GM19238 (cell line): Measurements from ENCODE around the gene CLASP2.

ENCODE experiments used
- DNase-seq: peaks from one replicate; pipeline ENCODE4 v3.0.0; 2011; ENCODE audit warnings: low spot score; ENCODE audit not compliant: insufficient read length

CLASP2 gene

GRCh38 chr3:33636125-33636850 lies 81.8 kb downstream of the CLASP2 start:
- DNase-seq, result no peak

- no peak for DNase-seq
These were observed 83.8 kb downstream of the CLASP2 start for GRCh38 chr3:33634262-33634661.

GRCh38 chr3:33629219-33629618 lies 88.8 kb downstream of the CLASP2 start:
- no peak for DNase-seq

- no peak for DNase-seq
These were observed 93.3 kb downstream of the CLASP2 start for GRCh38 chr3:33624756-33625155.

GRCh38 chr3:33613041-33613440 lies 105.0 kb downstream of the CLASP2 start:
- no peak for DNase-seq

- no peak for DNase-seq
These were observed 105.4 kb downstream of the CLASP2 start for GRCh38 chr3:33612607-33613006.

- no peak for DNase-seq
These were observed 115.2 kb downstream of the CLASP2 start for GRCh38 chr3:33602829-33603228.

GRCh38 chr3:33597257-33597689 lies 120.8 kb downstream of the CLASP2 start:
- no peak for DNase-seq

- DNase-seq, result no peak
These were observed 125.1 kb downstream of the CLASP2 start for GRCh38 chr3:33592999-33593398.

- DNase-seq, result no peak
These were observed 127.5 kb downstream of the CLASP2 start for GRCh38 chr3:33590541-33590940.

GRCh38 chr3:33586402-33586801 lies 131.7 kb downstream of the CLASP2 start:
- no peak for DNase-seq

- DNase-seq, result no peak
These were observed 135.8 kb downstream of the CLASP2 start for GRCh38 chr3:33582234-33582633.

- DNase-seq, result no peak
These were observed 136.4 kb downstream of the CLASP2 start for GRCh38 chr3:33581666-33582065.

GRCh38 chr3:33579840-33580239 lies 138.2 kb downstream of the CLASP2 start:
- DNase-seq, result no peak

GRCh38 chr3:33579178-33579510 lies 138.9 kb downstream of the CLASP2 start:
- DNase-seq, result no peak

GRCh38 chr3:33578325-33579177 lies 139.5 kb downstream of the CLASP2 start:
- no peak for DNase-seq

- DNase-seq, result no peak
These were observed 140.5 kb downstream of the CLASP2 start for GRCh38 chr3:33577588-33577987.

- DNase-seq, result no peak
These were observed 140.9 kb downstream of the CLASP2 start for GRCh38 chr3:33577173-33577572.

- DNase-seq, result no peak
These were observed 142.7 kb downstream of the CLASP2 start for GRCh38 chr3:33575311-33575710.

- DNase-seq, result no peak
These were observed 160.2 kb downstream of the CLASP2 start for GRCh38 chr3:33557829-33558228.

GRCh38 chr3:33557279-33557678 lies 160.8 kb downstream of the CLASP2 start:
- no peak for DNase-seq

GRCh38 chr3:33547101-33547500 lies 171.0 kb downstream of the CLASP2 start:
- DNase-seq, result no peak

- DNase-seq, result no peak
These were observed 173.9 kb downstream of the CLASP2 start for GRCh38 chr3:33544126-33544525.
